ENCODE measurements around the gene MMP17.

Gene MMP17

GRCh38 chr12:131832321-131833231 lies 4.4 kb downstream of the MMP17 start:
- H3K4me3 Mint-ChIP-seq: no peak overlapping the region
- no peaks in the 10 kb centered on the region for H3K36me3 Mint-ChIP-seq
- no peaks in the 10 kb centered on the region for H3K9me3 Mint-ChIP-seq
- peaks cover 15% of the 10 kb centered on the region for H3K27me3 Mint-ChIP-seq
- peaks cover 11% of the 10 kb centered on the region for H3K4me1 Mint-ChIP-seq
- no peak overlapping the region for H3K27ac Mint-ChIP-seq

GRCh38 chr12:131833288-131833895 lies 5.2 kb downstream of the MMP17 start:
- Mint-ChIP-seq H3K4me1 (peaks cover 9% of the 10 kb centered on the region), H3K36me3 (no peaks in the 10 kb centered on the region), H3K4me3 (no peak overlapping the region), H3K9me3 (no peaks in the 10 kb centered on the region), H3K27ac (no peak overlapping the region), H3K27me3 (peaks cover 13% of the 10 kb centered on the region)

GRCh38 chr12:131833896-131834641 lies 5.9 kb downstream of the MMP17 start:
- Mint-ChIP-seq H3K4me1 (peaks cover 9% of the 10 kb centered on the region), H3K9me3 (no peaks in the 10 kb centered on the region), H3K4me3 (no peak overlapping the region), H3K27me3 (peaks cover 13% of the 10 kb centered on the region), H3K27ac (no peak overlapping the region), H3K36me3 (no peaks in the 10 kb centered on the region)

- H3K36me3 Mint-ChIP-seq: no peaks in the 10 kb centered on the region
- peaks cover 4% of the 10 kb centered on the region for H3K4me1 Mint-ChIP-seq
- no peak overlapping the region for H3K27ac Mint-ChIP-seq
- H3K9me3 Mint-ChIP-seq: no peaks in the 10 kb centered on the region
- H3K4me3 Mint-ChIP-seq: no peak overlapping the region
- peaks cover 9% of the 10 kb centered on the region for H3K27me3 Mint-ChIP-seq
These were observed 6.8 kb downstream of the MMP17 start for GRCh38 chr12:131834798-131835615.

GRCh38 chr12:131835616-131836171 lies 7.5 kb downstream of the MMP17 start:
- no peaks in the 10 kb centered on the region for H3K9me3 Mint-ChIP-seq
- H3K4me3 Mint-ChIP-seq: no peak overlapping the region
- H3K27me3 Mint-ChIP-seq: peaks cover 9% of the 10 kb centered on the region
- no peak overlapping the region for H3K27ac Mint-ChIP-seq
- H3K36me3 Mint-ChIP-seq: no peaks in the 10 kb centered on the region
- H3K4me1 Mint-ChIP-seq: peaks cover 4% of the 10 kb centered on the region

GRCh38 chr12:131836193-131836592 lies 8.0 kb downstream of the MMP17 start:
- Mint-ChIP-seq H3K27me3 (peaks cover 7% of the 10 kb centered on the region), H3K27ac (no peak overlapping the region), H3K36me3 (no peaks in the 10 kb centered on the region), H3K4me3 (no peak overlapping the region), H3K4me1 (no peaks in the 10 kb centered on the region), H3K9me3 (no peaks in the 10 kb centered on the region)

GRCh38 chr12:131836714-131837397 lies 8.7 kb downstream of the MMP17 start:
- Mint-ChIP-seq H3K27ac (no peak overlapping the region), H3K4me3 (no peak overlapping the region), H3K27me3 (peaks cover 7% of the 10 kb centered on the region), H3K4me1 (no peaks in the 10 kb centered on the region), H3K9me3 (no peaks in the 10 kb centered on the region), H3K36me3 (no peaks in the 10 kb centered on the region)

- no peaks in the 10 kb centered on the region for H3K9me3 Mint-ChIP-seq
- no peaks in the 10 kb centered on the region for H3K4me1 Mint-ChIP-seq
- H3K27ac Mint-ChIP-seq: no peak overlapping the region
- H3K27me3 Mint-ChIP-seq: no peaks in the 10 kb centered on the region
- no peak overlapping the region for H3K4me3 Mint-ChIP-seq
- no peaks in the 10 kb centered on the region for H3K36me3 Mint-ChIP-seq
These were observed 12.6 kb downstream of the MMP17 start for GRCh38 chr12:131840643-131841416.

- Mint-ChIP-seq H3K4me3 (no peak overlapping the region), H3K27me3 (no peaks in the 10 kb centered on the region), H3K36me3 (no peaks in the 10 kb centered on the region), H3K27ac (no peak overlapping the region), H3K4me1 (no peaks in the 10 kb centered on the region), H3K9me3 (no peaks in the 10 kb centered on the region)
These were observed 13.4 kb downstream of the MMP17 start for GRCh38 chr12:131841547-131841946.

GRCh38 chr12:131842169-131842568 lies 14.0 kb downstream of the MMP17 start:
- Mint-ChIP-seq H3K27ac (no peak overlapping the region), H3K9me3 (no peaks in the 10 kb centered on the region), H3K4me3 (no peak overlapping the region), H3K27me3 (no peaks in the 10 kb centered on the region), H3K4me1 (no peaks in the 10 kb centered on the region), H3K36me3 (no peaks in the 10 kb centered on the region)

GRCh38 chr12:131843527-131843926 lies 15.3 kb downstream of the MMP17 start:
- Mint-ChIP-seq H3K9me3 (no peaks in the 10 kb centered on the region), H3K27ac (no peak overlapping the region), H3K4me3 (no peak overlapping the region), H3K27me3 (no peaks in the 10 kb centered on the region), H3K36me3 (no peaks in the 10 kb centered on the region), H3K4me1 (no peaks in the 10 kb centered on the region)

- Mint-ChIP-seq H3K36me3 (no peaks in the 10 kb centered on the region), H3K9me3 (no peaks in the 10 kb centered on the region), H3K27ac (no peak overlapping the region), H3K4me3 (no peak overlapping the region), H3K27me3 (no peaks in the 10 kb centered on the region), H3K4me1 (no peaks in the 10 kb centered on the region)
These were observed 15.9 kb downstream of the MMP17 start for GRCh38 chr12:131844140-131844539.

- Mint-ChIP-seq H3K36me3 (no peaks in the 10 kb centered on the region), H3K27ac (no peak overlapping the region), H3K4me1 (no peaks in the 10 kb centered on the region), H3K27me3 (no peaks in the 10 kb centered on the region), H3K9me3 (no peaks in the 10 kb centered on the region), H3K4me3 (no peak overlapping the region)
These were observed 16.5 kb downstream of the MMP17 start for GRCh38 chr12:131844656-131845055.

GRCh38 chr12:131845121-131845520 lies 16.9 kb downstream of the MMP17 start:
- H3K27me3 Mint-ChIP-seq: no peaks in the 10 kb centered on the region
- H3K4me3 Mint-ChIP-seq: no peak overlapping the region
- H3K4me1 Mint-ChIP-seq: no peaks in the 10 kb centered on the region
- no peaks in the 10 kb centered on the region for H3K36me3 Mint-ChIP-seq
- no peak overlapping the region for H3K27ac Mint-ChIP-seq
- no peaks in the 10 kb centered on the region for H3K9me3 Mint-ChIP-seq
